Measurements from ENCODE around the gene WDR64. TPM values are rescaled to one million over a fixed set of nuclear protein-coding genes. Genes with fewer than 3 reads are reported as not detected.

The WDR64 gene
- total RNA-seq: not detected

GRCh38 chr1:241652012-241652411, at the start of gene WDR64:
TSS of gene WDR64 (plus strand) at chr1:241652281. CDS start at chr1:241652485, 204 bp downstream.
- DNase-seq (ENCODE audit: low spot score in 2 of 2): no peak
- no peaks in the 10 kb centered on the region for H3K27me3 ChIP-seq
- H3K9me3 ChIP-seq: no peaks in the 10 kb centered on the region
- no peak within 1 kb of the TSS for H3K4me3 ChIP-seq
- TF ChIP-seq EP300 (IDR thresholded peaks at IDR 0.05) (no peak), POLR2A (IDR thresholded peaks at IDR 0.05) (no peak), CTCF (IDR thresholded peaks at IDR 0.05) (no peak), POLR2AphosphoS5 (IDR thresholded peaks at IDR 0.05) (no peak)
- H3K36me3 ChIP-seq: no peaks in the 10 kb centered on the region
- 85% methylated on average over 4 of the region's 4 CpGs for WGBS
- no peak within 1 kb of the TSS for H3K27ac ChIP-seq
- H3K4me1 ChIP-seq: no peaks in the 10 kb centered on the region

- Histone ChIP-seq H3K27me3 (no peaks in the 10 kb centered on the region), H3K9me3 (no peaks in the 10 kb centered on the region), H3K36me3 (no peaks in the 10 kb centered on the region), H3K4me3 (no peak overlapping the region), H3K4me1 (no peaks in the 10 kb centered on the region), H3K27ac (no peak overlapping the region)
- 62% methylated on average over 3 of the region's 3 CpGs for WGBS
- TF ChIP-seq POLR2AphosphoS5 (IDR thresholded peaks at IDR 0.05) (no peak), POLR2A (IDR thresholded peaks at IDR 0.05) (no peak), EP300 (IDR thresholded peaks at IDR 0.05) (no peak), CTCF (IDR thresholded peaks at IDR 0.05) (no peak)
- DNase-seq (ENCODE audit: low spot score in 2 of 2): no peak
Measured at GRCh38 chr1:241603731-241604245, 48.3 kb upstream of the WDR64 start.

GRCh38 chr1:241605146-241605805, 46.8 kb upstream of the WDR64 start:
- Histone ChIP-seq H3K27ac (no peak overlapping the region), H3K27me3 (no peaks in the 10 kb centered on the region), H3K4me1 (peaks cover 6% of the 10 kb centered on the region), H3K36me3 (no peaks in the 10 kb centered on the region), H3K9me3 (no peaks in the 10 kb centered on the region), H3K4me3 (no peak overlapping the region)
- TF ChIP-seq POLR2AphosphoS5 (IDR thresholded peaks at IDR 0.05) (no peak), EP300 (IDR thresholded peaks at IDR 0.05) (no peak), CTCF (IDR thresholded peaks at IDR 0.05) (no peak), POLR2A (IDR thresholded peaks at IDR 0.05) (no peak)
- 81% methylated on average over 9 of the region's 9 CpGs for WGBS
- no peak for DNase-seq (ENCODE audit: low spot score in 2 of 2)

GRCh38 chr1:241606544-241606943, 45.5 kb upstream of the WDR64 start:
- H3K27me3 ChIP-seq: no peaks in the 10 kb centered on the region
- DNase-seq (ENCODE audit: low spot score in 2 of 2): no peak
- H3K27ac ChIP-seq: no peak overlapping the region
- no peak overlapping the region for H3K4me3 ChIP-seq
- 68% methylated on average over 5 of the region's 5 CpGs for WGBS
- peaks cover 10% of the 10 kb centered on the region for H3K4me1 ChIP-seq
- H3K9me3 ChIP-seq: no peaks in the 10 kb centered on the region
- H3K36me3 ChIP-seq: no peaks in the 10 kb centered on the region
- TF ChIP-seq POLR2A (IDR thresholded peaks at IDR 0.05) (no peak), CTCF (IDR thresholded peaks at IDR 0.05) (no peak), POLR2AphosphoS5 (IDR thresholded peaks at IDR 0.05) (no peak), EP300 (IDR thresholded peaks at IDR 0.05) (no peak)

GRCh38 chr1:241607497-241607896, 44.6 kb upstream of the WDR64 start:
- H3K27ac ChIP-seq: no peak overlapping the region
- no peaks in the 10 kb centered on the region for H3K27me3 ChIP-seq
- H3K36me3 ChIP-seq: no peaks in the 10 kb centered on the region
- H3K9me3 ChIP-seq: no peaks in the 10 kb centered on the region
- no peak overlapping the region for H3K4me3 ChIP-seq
- no peak for TF ChIP-seq EP300 (IDR thresholded peaks at IDR 0.05)
- no peak for TF ChIP-seq CTCF (IDR thresholded peaks at IDR 0.05)
- no peak for TF ChIP-seq POLR2AphosphoS5 (IDR thresholded peaks at IDR 0.05)
- no peak for TF ChIP-seq POLR2A (IDR thresholded peaks at IDR 0.05)
- no peak for DNase-seq (ENCODE audit: low spot score in 2 of 2)
- H3K4me1 ChIP-seq: peaks cover 12% of the 10 kb centered on the region
